GM21381 (cell line): Measurements from ENCODE around the gene MNAT1.
A peak's percentile ranks its signal among the peaks of the same experiment; 100 is the strongest.

Experiments
- ATAC-seq: cut with Tn5 transposase; IDR thresholded peaks from one replicate; pipeline ENCODE4 v1.9.1; 2021; ENCODE audit warnings: mild to moderate bottlenecking, moderate library complexity; ENCODE audit not compliant: unreplicated experiment

MNAT1 gene

DNA sequence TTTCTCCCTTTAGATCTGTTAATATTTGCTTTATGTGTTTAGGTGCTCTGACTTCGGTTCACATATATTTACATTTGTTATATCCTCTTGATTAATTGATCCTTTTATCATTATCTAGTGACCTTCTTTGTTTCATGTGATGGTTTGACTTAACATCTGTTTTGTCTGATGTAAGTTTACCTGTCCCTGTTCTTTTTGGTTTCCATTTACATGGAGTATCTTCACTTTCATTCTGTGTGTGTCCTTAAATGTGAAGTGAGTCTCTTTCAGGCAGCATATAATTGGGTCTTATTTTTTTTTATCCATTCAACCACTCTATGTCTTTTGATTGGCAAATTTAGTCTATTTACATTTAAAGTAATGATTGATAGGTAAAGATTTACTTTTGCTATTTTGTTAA, 222.1 kb downstream of the MNAT1 start:
- ATAC-seq, result no peak

DNA sequence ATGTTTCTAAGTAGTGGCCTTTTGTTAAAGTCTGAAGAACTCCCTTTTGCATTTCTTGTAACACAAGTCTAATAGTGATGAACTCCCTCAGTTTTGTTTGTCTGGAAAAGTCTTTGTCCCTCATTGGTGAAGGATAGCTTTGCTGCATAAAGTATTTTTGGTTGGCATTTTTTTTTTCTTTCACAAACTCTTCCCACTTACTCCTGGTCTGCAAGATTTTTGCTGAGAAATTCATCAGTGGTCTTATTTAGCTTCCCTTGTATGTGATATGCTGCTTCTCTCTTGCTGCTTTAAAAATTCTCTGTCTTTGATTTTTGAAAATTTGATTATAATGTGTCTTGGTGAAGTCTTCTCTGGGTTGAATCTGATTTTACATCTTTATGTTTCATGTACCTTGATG, 223.6 kb downstream of the MNAT1 start:
- no peak for ATAC-seq

DNA sequence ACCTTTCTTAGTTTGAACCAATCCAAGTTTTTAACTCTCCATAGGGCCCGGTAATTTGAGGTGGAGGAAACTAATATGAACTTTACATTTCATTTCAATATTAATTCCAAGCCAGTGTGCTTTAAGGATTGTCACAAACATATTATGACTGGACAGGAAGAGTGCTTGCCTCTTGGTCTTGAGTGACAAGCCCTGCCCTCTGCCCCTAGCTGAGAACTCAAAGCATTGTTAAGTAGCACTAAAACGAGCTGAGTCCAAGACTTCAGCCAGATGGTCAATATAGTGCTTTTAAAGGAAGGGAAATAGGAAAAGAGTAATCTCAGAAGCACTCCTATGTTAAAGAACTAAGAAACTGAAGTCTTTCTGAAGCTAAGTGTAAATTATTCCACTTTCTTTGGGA, 229.2 kb downstream of the MNAT1 start:
- no peak for ATAC-seq

DNA sequence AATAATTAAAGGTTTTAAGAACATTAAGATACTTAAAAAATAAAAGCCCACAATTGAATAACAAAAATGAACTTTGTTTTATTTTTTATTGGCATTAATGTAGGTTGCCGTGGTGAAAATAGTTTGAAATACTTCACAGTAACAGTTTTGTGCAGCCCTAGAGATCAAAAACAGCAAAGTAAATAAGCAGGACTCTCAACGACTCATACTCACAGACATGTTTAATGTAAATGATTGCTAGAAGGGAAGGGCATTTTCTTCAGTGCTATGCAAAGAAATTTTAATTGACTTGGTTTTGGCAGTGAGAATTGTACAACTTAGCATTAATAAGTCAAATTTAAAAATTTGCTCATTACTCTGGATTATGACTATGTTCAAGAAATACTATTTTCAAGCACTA, 230.3 kb downstream of the MNAT1 start:
- no peak for ATAC-seq

DNA sequence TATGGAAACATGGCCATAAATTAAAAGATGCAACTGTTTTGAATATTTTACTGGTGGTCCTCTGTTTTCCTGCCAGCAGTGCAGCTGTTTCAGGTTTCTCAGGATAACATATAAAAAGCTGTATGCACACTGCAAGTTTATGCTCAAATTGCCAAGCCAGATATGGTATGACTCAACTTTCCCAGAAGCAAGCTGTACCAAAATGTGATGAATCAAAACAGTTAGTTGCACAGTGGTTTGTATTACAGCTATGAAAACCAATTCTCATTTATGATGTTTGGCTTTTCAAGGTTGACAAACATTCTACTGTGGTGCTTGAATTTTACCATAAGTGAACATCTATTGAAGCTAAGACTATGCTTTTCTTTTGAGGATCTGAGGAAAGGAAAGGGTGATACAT, 230.8 kb downstream of the MNAT1 start:
- ATAC-seq, result no peak

DNA sequence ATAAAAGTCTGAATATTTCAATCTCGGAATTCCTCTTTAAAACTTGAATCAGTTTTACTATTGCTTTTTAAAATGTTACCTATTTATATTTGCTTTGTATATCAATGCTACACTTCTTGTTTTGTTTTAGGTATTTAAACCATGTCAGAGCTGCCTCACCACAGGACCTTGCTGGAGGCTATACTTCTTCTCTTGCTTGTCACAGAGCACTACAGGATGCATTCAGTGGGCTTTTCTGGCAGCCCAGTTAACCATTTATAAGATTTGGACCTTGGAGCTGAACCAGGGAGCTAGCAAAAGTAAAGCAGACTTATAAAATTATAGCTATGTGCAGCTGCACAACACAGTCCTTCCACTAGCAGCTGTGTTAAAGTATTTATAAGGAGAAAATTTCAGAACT, 233.5 kb downstream of the MNAT1 start:
- ATAC-seq, result no peak

DNA sequence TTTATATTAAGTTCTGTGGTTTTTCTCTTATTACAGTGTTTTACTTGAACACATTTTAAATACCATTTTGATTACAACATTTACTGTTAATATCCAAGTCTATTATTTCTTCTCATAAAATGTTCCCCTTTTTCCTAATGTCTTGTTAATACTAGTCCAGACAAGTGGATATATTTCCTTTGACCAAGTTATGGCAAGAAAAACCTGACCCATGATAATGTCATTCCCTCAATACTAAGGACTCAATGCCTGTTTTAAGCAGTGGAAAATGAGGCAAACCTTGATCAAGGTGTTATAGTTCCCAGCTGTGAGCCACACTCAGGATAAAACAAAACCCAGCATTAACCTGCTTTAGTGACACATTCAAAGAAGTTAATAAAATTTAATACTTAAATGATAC, 234.1 kb downstream of the MNAT1 start:
- no peak for ATAC-seq

DNA sequence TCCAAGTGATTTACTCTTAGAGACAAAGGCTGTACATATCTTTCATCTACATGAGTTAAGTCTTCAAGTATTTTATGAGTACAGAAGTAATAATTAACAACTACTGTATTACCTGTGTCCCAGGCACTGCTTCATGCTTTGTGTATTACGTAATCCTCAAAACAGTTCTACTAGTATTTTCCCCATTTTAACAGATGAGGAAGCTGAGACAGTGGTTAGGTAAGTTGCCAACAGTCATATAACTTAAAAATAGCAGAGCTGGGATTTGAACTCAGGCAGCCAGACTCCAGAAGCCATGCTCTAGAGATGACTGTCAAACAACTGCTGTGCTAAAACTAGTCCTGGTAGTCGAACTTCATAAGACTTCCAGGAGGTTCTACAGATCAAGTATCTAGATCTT, 235.6 kb downstream of the MNAT1 start:
- ATAC-seq, result no peak

DNA sequence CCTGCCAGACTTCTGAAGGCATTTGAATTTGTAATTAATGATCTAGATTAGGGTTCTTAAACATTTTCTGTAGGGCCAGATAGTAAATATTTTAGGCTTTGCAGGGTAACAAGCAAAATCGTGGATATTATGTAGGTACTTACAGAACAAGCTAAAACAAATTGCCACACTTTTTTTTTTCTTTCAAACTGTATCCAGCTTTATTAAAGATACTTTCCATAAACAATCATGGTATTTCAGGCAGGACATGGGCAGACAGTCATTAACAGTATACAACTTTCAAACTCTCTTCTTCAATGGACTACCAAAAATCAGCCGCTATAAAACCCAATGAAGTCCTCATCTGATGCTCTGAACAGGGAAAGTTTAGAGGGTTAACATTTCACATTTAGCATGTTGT, 236.7 kb downstream of the MNAT1 start:
- no peak for ATAC-seq

DNA sequence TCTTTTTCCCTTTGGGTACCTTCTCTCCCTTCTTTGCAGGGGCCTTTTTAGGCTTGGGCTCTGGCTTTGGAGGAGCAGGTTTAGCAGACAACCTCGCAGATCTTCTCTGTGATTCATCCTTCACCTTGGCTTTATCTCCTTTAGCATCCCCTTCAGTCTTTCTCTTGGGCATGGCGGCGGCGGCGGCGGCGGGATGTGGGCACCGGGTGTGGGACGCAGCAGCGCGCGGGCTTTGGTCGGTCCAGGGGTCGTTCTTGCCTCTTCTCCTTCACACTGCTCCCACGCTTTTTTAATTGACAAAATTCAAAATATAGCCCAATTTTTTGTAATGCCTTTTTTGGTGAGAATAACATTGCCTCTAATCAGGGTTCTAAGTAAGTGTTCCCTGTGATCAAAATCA, 237.7 kb downstream of the MNAT1 start:
- ATAC-seq, result no peak

DNA sequence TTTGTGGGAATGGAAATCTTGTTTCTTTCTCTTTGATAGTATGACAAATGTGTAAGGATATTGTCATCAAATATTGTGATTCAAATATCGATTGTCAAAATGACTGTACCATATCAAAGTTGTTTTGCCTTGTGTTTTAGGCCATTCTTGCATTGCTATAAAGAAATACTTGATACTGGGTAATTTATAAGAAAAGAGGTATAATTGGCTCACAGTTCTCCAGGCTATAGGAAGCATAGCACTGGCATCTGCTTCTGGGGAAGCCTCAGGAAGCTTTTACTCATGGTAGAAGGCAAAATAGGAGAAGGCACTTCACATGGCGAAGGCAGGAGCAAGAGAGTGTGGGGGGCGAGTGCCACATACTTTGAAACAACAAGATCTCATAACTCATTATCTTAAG, 238.5 kb downstream of the MNAT1 start:
- no peak for ATAC-seq

DNA sequence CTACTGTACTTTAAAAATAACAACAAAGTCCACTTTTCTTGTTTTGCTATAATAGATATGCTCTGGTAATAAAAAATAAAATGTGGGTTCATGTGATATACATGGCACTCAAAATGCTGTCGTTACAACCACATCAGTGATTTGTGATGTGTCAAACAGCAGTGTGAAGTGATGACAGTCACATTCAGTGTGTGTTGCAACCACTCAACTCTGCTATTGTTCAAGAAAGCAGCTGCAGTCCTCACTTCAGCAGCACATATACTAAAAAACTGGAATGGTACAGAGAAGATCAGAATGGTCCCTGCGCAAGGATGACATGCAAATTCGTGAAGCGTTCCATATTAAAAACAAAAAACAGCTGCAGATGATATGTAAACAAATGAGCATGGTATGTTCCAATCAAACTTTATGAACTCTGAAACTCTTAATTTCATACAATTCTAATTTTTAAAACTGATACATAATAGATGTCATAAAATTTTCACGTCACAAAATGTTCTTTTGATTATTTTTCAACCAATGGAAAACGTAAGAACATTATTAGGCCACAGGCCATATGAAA, 239.6 kb downstream of the MNAT1 start:
- ATAC-seq, result no peak

DNA sequence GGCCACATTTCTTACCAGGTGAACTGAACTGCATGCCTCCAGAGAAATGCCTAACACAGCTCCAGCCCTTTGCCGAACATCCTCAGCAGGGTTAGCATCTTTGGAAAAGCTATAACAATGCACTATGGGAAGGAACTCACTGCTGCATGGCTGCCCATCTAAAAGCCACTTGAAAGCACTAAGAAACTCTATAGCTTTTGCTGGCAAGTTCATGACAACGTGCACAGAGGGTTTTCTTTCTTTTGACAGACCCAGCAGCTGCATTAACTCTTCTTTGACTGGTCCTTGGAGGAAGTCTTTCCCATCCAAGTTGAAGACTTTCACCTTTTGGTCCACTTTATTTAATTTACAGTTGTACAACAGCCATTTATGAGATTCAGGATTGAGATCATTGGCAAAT, 241.0 kb downstream of the MNAT1 start:
- ATAC-seq, result no peak

DNA sequence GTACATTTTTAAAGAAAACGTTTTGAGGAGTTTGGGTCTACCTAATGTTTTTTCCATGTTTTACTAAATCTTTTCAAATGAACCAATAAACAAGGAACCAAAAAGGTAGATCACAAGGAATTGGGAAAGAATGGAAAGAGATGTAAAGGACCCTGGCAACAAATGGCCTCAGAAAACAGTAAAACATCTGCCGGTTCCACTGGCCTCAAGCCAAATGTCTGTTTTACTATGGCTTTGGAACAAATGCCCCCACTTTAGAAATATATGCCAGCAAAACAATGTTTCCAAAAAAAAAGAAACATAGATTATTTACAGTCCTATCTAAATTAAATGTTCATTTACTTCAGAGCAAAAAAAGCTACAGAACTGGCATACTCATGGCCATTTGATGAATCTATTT, 243.3 kb downstream of the MNAT1 start:
- no peak for ATAC-seq

DNA sequence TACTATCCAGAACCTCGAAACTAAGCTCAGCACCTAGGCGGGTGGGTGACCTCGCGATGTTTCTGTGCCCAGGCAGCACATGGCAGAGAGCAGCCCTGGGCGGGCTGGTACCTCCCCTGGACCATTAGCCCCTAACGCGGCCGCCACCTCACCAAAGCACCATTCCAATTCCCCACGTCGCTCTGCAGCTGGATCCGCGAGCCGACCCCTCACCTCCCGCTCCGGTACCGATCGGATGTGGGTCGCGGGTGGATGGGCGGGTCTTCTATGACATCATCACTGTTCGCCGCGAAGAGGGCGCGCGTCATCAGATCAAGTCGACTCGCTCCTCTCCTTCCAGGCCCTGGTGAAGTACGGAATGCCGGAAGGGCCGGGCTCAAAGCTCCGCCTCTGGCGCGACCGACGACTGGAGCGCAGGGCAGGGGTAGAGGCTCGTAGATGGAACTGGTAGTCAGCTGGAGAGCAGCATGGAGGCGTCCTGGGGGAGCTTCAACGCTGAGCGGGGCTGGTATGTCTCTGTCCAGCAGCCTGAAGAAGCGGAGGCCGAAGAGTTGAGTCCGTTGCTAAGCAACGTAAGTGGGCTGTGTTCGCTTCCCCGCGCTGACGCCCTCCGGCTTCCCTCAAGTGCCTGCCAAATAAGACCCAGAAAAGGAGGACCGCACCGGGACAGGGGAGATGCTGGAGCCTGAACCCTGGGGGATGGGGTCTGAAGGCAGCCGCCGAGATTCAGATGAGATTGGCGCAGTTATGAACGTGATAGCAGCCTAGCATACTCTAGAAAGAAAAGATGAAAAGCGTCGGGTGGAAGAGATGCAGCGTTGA, 246.5 kb downstream of the MNAT1 start, which contains the start of the genes SLC38A6 and TRMT5:
Gene SLC38A6, plus strand, starts transcription at position 435 of the 822 bp plus-strand sequence. Its CDS starts 33 bp downstream, at position 468.
Gene TRMT5, minus strand, starts transcription at position 269 of the 822 bp plus-strand sequence. Its CDS starts 106 bp downstream, at position 163.
- peak; percentile 87 for ATAC-seq

DNA sequence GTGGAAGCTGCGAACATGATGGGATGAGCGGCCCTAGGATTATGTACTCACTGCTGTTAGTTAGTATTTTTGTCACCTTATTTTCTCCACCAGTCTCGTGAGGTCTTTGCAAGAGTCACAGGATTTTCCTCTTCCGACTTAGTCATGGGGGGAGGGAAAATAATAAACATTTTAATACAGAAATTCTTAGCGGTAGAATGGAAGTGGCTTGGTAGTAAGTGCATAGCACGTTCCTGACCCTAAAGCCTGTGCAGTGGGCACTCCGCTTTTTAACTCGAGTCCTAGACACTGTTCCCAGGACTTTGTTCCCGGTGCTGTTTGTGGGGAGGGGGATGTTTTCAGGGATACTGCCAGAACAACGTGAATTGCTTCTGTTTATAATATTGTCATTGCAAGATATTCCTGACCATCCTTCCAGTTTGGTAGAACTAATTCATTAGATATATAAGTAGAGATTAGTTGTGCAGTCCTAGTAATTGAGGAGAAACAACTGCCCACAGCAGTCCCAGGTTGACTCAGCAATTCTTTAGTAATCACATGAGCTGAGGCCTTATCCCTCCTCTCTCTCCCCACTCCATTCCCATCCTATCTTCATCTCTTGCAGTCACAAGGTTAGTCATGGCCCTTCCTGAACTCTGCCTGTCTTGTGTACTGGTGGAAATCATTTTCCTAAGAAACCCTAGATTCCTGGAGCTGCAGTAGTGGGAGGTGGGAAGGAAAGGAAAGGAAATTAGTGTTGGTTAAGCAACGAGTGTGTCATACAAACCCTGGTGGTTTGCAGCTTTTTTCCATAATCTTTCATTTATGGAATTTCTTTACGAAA, 247.3 kb downstream of the MNAT1 start:
- no peak for ATAC-seq

DNA sequence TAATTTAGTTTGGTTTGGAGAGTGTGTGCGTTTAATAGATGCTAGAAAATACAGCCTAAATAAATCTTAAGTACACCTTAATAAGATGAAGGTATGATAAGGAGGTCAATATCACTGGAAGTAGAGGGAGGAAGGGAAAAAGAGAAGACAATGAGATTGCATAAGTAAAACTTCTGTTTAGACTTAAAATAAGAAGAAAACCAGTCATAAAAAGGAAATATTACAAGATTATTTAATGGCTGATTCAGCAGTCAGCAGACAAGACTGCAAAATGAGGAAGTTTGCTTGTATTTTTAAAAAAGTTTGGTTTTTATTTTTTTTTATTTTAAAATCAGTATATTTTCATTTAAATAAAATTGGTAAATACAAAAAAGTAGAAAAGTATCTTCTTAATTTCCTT, 249.6 kb downstream of the MNAT1 start:
- ATAC-seq, result no peak

DNA sequence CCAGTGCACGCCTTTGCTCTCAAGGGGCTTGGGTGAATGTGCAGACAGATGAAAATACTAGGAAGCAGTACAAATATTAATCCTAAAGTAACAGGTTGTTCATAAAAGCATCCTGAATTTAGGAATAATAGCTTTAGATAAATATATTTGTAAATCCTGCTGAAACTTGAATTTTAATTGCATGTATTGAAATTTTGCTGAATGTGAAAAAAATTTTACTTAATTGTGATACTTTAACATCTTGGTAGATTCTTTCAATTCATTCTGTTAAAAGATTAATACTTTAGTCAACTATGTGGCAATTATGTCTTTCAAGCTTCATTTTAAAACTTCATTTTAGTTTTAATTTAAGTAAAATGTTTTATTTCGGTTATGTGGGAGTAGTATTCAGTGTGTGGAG, 251.9 kb downstream of the MNAT1 start:
- ATAC-seq, result no peak

DNA sequence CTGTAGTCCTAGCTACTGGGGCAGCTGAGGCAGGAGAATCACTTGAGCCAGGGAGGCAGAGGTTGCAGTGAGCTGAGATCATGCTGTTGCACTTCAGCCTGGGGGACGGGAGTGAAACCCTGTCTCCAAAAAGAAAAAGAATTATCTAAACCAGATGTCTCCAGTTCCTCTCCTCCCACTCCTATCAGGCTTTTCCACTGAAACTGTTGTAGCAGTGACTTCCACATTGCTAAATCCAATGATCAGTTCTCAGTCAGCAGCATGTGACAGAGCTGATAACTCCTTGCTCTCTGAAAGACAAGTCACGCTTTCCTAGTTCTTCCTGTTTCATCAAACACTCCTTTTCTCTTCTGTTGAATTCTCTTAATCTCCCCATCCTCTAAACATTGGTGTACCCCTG, 255.0 kb downstream of the MNAT1 start:
- no peak for ATAC-seq

DNA sequence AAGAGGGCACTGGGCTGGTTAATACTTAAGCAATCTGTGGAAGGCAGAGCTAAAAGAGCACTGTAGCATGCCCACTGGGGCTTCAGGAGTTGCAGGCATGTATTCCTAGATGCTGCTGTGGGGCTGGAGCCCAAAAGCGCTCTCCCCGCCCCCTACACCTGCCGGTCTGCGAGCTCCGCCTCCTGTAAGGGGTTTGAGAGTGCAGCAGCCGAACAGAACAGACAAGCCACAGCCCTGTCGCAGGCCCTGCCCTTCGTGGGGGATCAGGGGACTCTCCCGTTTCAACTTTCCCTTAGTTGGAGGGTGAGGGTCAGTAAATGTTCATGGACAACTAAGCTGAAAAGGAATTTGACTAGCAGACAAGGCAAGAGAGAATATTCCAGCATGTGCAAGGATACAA, 264.1 kb downstream of the MNAT1 start:
- ATAC-seq, result no peak

DNA sequence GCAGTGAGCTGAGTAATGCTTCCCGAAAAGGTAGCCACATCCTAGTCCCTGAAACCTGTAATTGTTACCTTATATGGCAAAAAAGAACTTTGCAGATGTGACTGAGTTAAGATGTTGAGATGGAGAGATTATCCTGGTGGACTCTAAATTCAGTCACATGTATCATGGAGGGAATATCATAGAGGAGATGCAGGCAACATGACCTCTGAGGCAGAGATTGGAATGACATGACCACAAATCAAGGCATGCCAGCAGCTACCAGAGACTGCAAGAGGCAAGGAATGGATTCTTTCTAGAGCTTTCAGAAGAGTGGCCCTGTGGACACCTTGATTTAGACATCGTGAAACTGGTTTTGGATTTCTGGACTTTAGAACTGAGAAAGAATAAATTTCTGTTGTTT, 265.0 kb downstream of the MNAT1 start:
- no peak for ATAC-seq

DNA sequence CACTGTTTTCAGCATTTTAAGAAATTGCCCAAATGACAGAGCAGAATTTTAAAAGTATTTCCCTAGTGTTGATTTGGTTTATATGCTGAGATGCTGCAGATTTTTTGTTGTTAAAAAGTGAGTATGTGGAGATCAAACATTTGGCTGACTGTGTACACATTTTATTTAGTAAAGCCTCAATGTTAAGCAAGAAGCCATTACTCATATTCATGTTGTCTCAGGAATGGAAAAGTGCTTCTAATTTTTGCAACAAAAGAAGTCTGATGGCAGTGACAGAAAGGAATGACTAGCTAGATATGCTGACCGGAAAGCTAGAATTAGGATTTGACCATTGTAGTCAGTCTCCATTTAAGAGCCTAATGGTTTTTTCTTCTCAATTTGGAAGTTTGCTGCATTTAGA, 269.0 kb downstream of the MNAT1 start:
- no peak for ATAC-seq
